Vagina (tissue), 2 donors: Measurements from ENCODE around the gene PHKB. TPM values are rescaled to one million over a fixed set of nuclear protein-coding genes. Genes with fewer than 3 reads are reported as not detected.

Experiments
- DNase-seq, 2 donors: peaks; one replicate each; pipeline ENCODE4 v3.0.0-alpha.2; 2017; ENCODE audit errors: extremely low spot score in 2 of 2
- H3K27ac ChIP-seq: fragments of 200-600 bp; sonication (generic); one replicate; pipeline ENCODE4 v1.5.1; 2019
- H3K27me3 ChIP-seq: fragments of 200-600 bp; sonication (generic); one replicate; pipeline ENCODE4 v1.5.1; 2019
- H3K36me3 ChIP-seq, 2 donors: fragments of 200-600 bp; sonication (generic); one replicate each; pipeline ENCODE4 v1.5.1; 2017 to 2019
- H3K4me1 ChIP-seq: fragments of 200-600 bp; sonication (generic); one replicate; pipeline ENCODE4 v1.5.1; 2019
- H3K4me3 ChIP-seq, 2 donors: fragments of 200-600 bp; sonication (generic); 1 replicate in 1 of 2; 2 replicates in 1 of 2; pipeline ENCODE4 v1.5.1; 2016 to 2019
- H3K9me3 ChIP-seq: fragments of 200-600 bp; sonication (generic); one replicate; pipeline ENCODE4 v1.5.1; 2019
- CTCF ChIP-seq, 3 experiments: fragments of 450-650 bp in 2 of 3; fragments of 200-600 bp in 1 of 3; sonication (generic) in 1 of 3; IDR thresholded peaks; one replicate each; pipeline ENCODE4 v1.5.1; 2017 to 2019; ENCODE audit warnings: antibody characterized with exemption in 3 of 3, mild to moderate bottlenecking in 2 of 3, moderate library complexity in 2 of 3
- POLR2A ChIP-seq, 2 donors: fragments of 450-650 bp; IDR thresholded peaks; one replicate each; pipeline ENCODE4 v1.6.1; 2017; ENCODE audit warnings: antibody characterized with exemption in 2 of 2, mild to moderate bottlenecking in 2 of 2, moderate library complexity in 2 of 2
- POLR2AphosphoS5 ChIP-seq, 2 donors: sonication (generic); formaldehyde crosslinking; IDR thresholded peaks; one replicate each; pipeline ENCODE4 v1.9.0; 2017; ENCODE audit warnings: antibody characterized with exemption in 2 of 2, mild to moderate bottlenecking in 2 of 2, low read depth in 1 of 2; ENCODE audit not compliant: insufficient read depth in 1 of 2
- intact Hi-C: fragments of 100-400 bp; cut with DNase I; formaldehyde crosslinking; loops from one replicate; pipeline ENCODE4 v1.15.1; 2023
- total RNA-seq: library from RNA; depleted of rRNA; stranded (reverse); fragments of >200 nt; gene quantifications from one replicate; pipeline ENCODE4 v1.2.3, GENCODE V29; 2016

PHKB gene
- total RNA-seq, 1 donor from 2014 or later = 64.8 TPM

GRCh38 chr16:47571049-47571448 is 109.9 kb downstream of the PHKB start:
- Histone ChIP-seq H3K27ac (no peak overlapping the region), H3K27me3 (no peaks in the 10 kb centered on the region), H3K4me1 (no peaks in the 10 kb centered on the region), H3K36me3 (peaks cover 0 to 3% of the 10 kb centered on the region in 2 donors), H3K9me3 (no peaks in the 10 kb centered on the region), H3K4me3 (no peak overlapping the region)
- TF ChIP-seq POLR2AphosphoS5 (IDR thresholded peaks at IDR 0.05; ENCODE audit: insufficient read depth in 1 of 2, low read depth in 1 of 2) (no peak), POLR2A (IDR thresholded peaks at IDR 0.05) (no peak), CTCF (IDR thresholded peaks at IDR 0.05) (no peak)
- intact Hi-C loops = no loop called here
- DNase-seq = no peak

DNA sequence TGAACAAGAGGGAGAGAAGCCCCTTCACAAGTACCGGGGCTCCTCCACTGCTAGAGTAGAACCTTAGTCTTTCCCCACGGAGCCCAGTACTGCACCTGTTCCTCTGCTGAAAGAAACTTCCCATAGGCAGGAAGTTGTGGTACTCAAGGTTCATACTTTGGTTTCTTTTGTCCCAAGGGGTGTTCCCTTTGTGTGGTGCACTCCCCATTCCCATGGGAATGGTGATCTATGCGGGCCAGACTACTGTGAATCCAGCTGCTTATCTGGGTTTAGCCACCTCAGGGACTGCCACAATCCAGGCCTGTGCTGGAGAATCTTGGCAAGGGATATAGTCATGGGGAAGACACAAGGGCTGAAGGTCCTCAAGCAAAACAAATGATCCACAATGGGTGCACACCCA is 110.6 kb downstream of the PHKB start:
- DNase-seq = no peak
- TF ChIP-seq CTCF (IDR thresholded peaks at IDR 0.05) = no peak
- TF ChIP-seq POLR2A (IDR thresholded peaks at IDR 0.05) = no peak
- no peak for TF ChIP-seq POLR2AphosphoS5 (IDR thresholded peaks at IDR 0.05; ENCODE audit: insufficient read depth in 1 of 2, low read depth in 1 of 2)
- H3K9me3 ChIP-seq = no peaks in the 10 kb centered on the region
- intact Hi-C loops = no loop called here
- no peak overlapping the region for H3K4me3 ChIP-seq
- H3K27me3 ChIP-seq = no peaks in the 10 kb centered on the region
- H3K36me3 ChIP-seq = no peaks in the 10 kb centered on the region
- H3K27ac ChIP-seq = no peak overlapping the region
- H3K4me1 ChIP-seq = no peaks in the 10 kb centered on the region

GRCh38 chr16:47574091-47575054 is 113.2 kb downstream of the PHKB start:
- intact Hi-C loops = no loop called here
- Histone ChIP-seq H3K27ac (no peak overlapping the region), H3K4me3 (no peak overlapping the region), H3K27me3 (no peaks in the 10 kb centered on the region), H3K36me3 (no peaks in the 10 kb centered on the region), H3K4me1 (no peaks in the 10 kb centered on the region), H3K9me3 (no peaks in the 10 kb centered on the region)
- no peak for DNase-seq
- TF ChIP-seq CTCF (IDR thresholded peaks at IDR 0.05) (no peak), POLR2AphosphoS5 (IDR thresholded peaks at IDR 0.05; ENCODE audit: insufficient read depth in 1 of 2, low read depth in 1 of 2) (no peak), POLR2A (IDR thresholded peaks at IDR 0.05) (no peak)

- intact Hi-C loops = no loop called here
- Histone ChIP-seq H3K4me1 (no peaks in the 10 kb centered on the region), H3K4me3 (no peak overlapping the region), H3K27me3 (no peaks in the 10 kb centered on the region), H3K36me3 (no peaks in the 10 kb centered on the region), H3K9me3 (no peaks in the 10 kb centered on the region), H3K27ac (no peak overlapping the region)
- no peak for DNase-seq
- TF ChIP-seq POLR2A (IDR thresholded peaks at IDR 0.05) = no peak
- TF ChIP-seq POLR2AphosphoS5 (IDR thresholded peaks at IDR 0.05; ENCODE audit: insufficient read depth in 1 of 2, low read depth in 1 of 2) = no peak
- TF ChIP-seq CTCF (IDR thresholded peaks at IDR 0.05) = no peak
Observed at GRCh38 chr16:47577029-47577428, 115.9 kb downstream of the PHKB start.

- Histone ChIP-seq H3K4me3 (no peak overlapping the region), H3K9me3 (no peaks in the 10 kb centered on the region), H3K4me1 (no peaks in the 10 kb centered on the region), H3K36me3 (no peaks in the 10 kb centered on the region), H3K27me3 (no peaks in the 10 kb centered on the region), H3K27ac (no peak overlapping the region)
- DNase-seq = no peak
- TF ChIP-seq POLR2AphosphoS5 (IDR thresholded peaks at IDR 0.05; ENCODE audit: insufficient read depth in 1 of 2, low read depth in 1 of 2) (no peak), POLR2A (IDR thresholded peaks at IDR 0.05) (no peak), CTCF (IDR thresholded peaks at IDR 0.05) (no peak)
- intact Hi-C loops = no loop called here
Observed at GRCh38 chr16:47578033-47578432, 116.9 kb downstream of the PHKB start.
